A673 (cell line): ENCODE measurements around the gene MVB12B. TPM values are rescaled to one million over a fixed set of nuclear protein-coding genes. Genes with fewer than 3 reads are reported as not detected.

Experiments
- BruUV-seq: library from RNA; stranded (reverse); fragments of 400-500 nt; replicated peaks from 2 replicates; lab custom pipeline; 2021; lab: Mats Ljungman, UMichigan
- CTCF ChIA-PET: fragments of 300-600 bp; sonication (Branson Sonifier 250); formaldehyde crosslinking; loops from one replicate; lab custom pipeline; 2022; ENCODE audit warnings: antibody characterized with exemption; lab: Charles Lee
- POLR2A ChIA-PET: fragments of 300-600 bp; sonication (Branson Sonifier 250); formaldehyde crosslinking; loops from one replicate; lab custom pipeline; 2022; ENCODE audit warnings: antibody characterized with exemption; ENCODE audit not compliant: low non-redundant PET; lab: Charles Lee
- DNase-seq: peaks from one replicate; pipeline ENCODE4 v3.0.0-alpha.2; 2015; ENCODE audit warnings: low spot score
- H3K27ac ChIP-seq: fragments of 200-600 bp; sonication (generic); 2 replicates; pipeline ENCODE4 v1.5.1; 2016; ENCODE audit warnings: mixed run types, low read depth, mild to moderate bottlenecking, mixed read lengths, antibody characterized with exemption, low read length; ENCODE audit not compliant: poor library complexity, severe bottlenecking
- H3K27me3 ChIP-seq: fragments of 200-600 bp; sonication (generic); replicated peaks from 2 replicates; pipeline ENCODE4 v1.6.1; 2017; ENCODE audit warnings: mixed run types, low read depth, mild to moderate bottlenecking, mixed read lengths, antibody characterized with exemption, low read length; ENCODE audit not compliant: insufficient read depth, poor library complexity
- H3K36me3 ChIP-seq: fragments of 200-600 bp; sonication (generic); 2 replicates; pipeline ENCODE4 v1.6.1; 2016; ENCODE audit warnings: mixed run types, mild to moderate bottlenecking, mixed read lengths, antibody characterized with exemption, low read length; ENCODE audit not compliant: insufficient read depth, poor library complexity, severe bottlenecking
- H3K4me1 ChIP-seq: fragments of 200-600 bp; sonication (generic); 2 replicates; pipeline ENCODE4 v1.6.1; 2017; ENCODE audit warnings: mixed run types, mild to moderate bottlenecking, mixed read lengths, antibody characterized with exemption, low read length; ENCODE audit not compliant: insufficient read depth, poor library complexity, severe bottlenecking
- H3K4me3 ChIP-seq: fragments of 200-600 bp; sonication (generic); 2 replicates; pipeline ENCODE4 v1.5.1; 2016; ENCODE audit warnings: low read depth, mixed run types, mild to moderate bottlenecking, mixed read lengths, low read length; ENCODE audit not compliant: poor library complexity, severe bottlenecking
- H3K9me3 ChIP-seq: fragments of 200-600 bp; sonication (generic); 2 replicates; pipeline ENCODE4 v1.6.1; 2016; ENCODE audit warnings: mixed run types, low read depth, mild to moderate bottlenecking, mixed read lengths, antibody characterized with exemption, low read length; ENCODE audit not compliant: poor library complexity, severe bottlenecking
- EZH2 ChIP-seq: fragments of 200-600 bp; sonication (generic); IDR thresholded peaks from 2 replicates; pipeline ENCODE4 v1.6.1; 2017; ENCODE audit warnings: borderline replicate concordance, low read depth, mild to moderate bottlenecking, mixed read lengths, antibody characterized with exemption, low read length; ENCODE audit not compliant: poor library complexity, severe bottlenecking
- intact Hi-C: fragments of 100-400 bp; cut with micrococcal nuclease; formaldehyde crosslinking; loops from one replicate; pipeline ENCODE4 v1.10.0; 2022; ENCODE audit not compliant: unreplicated experiment
- total RNA-seq: library from RNA; stranded (reverse); gene quantifications from 2 replicates; pipeline ENCODE4 v1.2.3, GENCODE V29; 2021
- TF ChIP-seq, protein P1 (sequence below): fragments of 300-800, 200-600 bp; sonication (generic); conservative IDR thresholded peaks from 2 replicates; pipeline ENCODE4 v1.5.1; 2017; ENCODE audit warnings: low read depth, mild to moderate bottlenecking, antibody characterized with exemption, low read length, moderate library complexity, mixed read lengths

Gene MVB12B
- total RNA-seq, 1 experiment from 2014 or later, result 12.3 TPM

DNA sequence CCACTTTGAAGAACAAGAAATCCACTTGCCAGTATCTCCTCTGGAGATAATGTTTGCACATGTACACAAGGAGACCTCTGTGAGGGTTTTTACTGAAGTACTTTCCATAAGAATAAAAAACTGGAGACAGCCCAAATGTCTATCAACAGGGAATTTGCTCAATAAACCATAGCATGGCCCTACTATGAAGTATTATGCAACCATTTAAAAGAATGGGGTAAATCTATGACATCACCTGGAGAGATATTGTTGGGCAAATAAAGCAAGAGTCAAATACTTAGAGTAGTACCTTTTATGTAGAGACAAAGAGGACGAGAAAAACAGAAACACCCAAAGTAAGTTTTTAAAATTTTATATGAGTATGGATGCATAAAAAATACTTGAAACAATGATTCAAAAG lies 23.9 kb upstream of the MVB12B start:
- ChIA-PET POLR2A (no interaction called here), CTCF (interaction anchor here (0.6 to 1.8 kb wide), 3 partner anchors 95 to 189 kb away, joined by 3 to 12 read pairs (median 11); no protein-coding TSS in a partner anchor)
- no peaks in the 10 kb centered on the region for H3K36me3 ChIP-seq
- no peaks in the 10 kb centered on the region for H3K9me3 ChIP-seq
- BruUV-seq, result no TSS peak
- intact Hi-C loops, result loop anchor here (1.0 to 2.0 kb wide), 2 partner anchors 96 to 188 kb away; no protein-coding TSS in a partner anchor
- no peak overlapping the region for H3K27ac ChIP-seq
- no peaks in the 10 kb centered on the region for H3K27me3 ChIP-seq
- TF ChIP-seq, protein P1, sequence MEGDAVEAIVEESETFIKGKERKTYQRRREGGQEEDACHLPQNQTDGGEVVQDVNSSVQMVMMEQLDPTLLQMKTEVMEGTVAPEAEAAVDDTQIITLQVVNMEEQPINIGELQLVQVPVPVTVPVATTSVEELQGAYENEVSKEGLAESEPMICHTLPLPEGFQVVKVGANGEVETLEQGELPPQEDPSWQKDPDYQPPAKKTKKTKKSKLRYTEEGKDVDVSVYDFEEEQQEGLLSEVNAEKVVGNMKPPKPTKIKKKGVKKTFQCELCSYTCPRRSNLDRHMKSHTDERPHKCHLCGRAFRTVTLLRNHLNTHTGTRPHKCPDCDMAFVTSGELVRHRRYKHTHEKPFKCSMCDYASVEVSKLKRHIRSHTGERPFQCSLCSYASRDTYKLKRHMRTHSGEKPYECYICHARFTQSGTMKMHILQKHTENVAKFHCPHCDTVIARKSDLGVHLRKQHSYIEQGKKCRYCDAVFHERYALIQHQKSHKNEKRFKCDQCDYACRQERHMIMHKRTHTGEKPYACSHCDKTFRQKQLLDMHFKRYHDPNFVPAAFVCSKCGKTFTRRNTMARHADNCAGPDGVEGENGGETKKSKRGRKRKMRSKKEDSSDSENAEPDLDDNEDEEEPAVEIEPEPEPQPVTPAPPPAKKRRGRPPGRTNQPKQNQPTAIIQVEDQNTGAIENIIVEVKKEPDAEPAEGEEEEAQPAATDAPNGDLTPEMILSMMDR, result no peak
- TF ChIP-seq EZH2, result no peak
- H3K4me1 ChIP-seq, result no peaks in the 10 kb centered on the region
- DNase-seq, result no peak
- H3K4me3 ChIP-seq, result no peak overlapping the region

DNA sequence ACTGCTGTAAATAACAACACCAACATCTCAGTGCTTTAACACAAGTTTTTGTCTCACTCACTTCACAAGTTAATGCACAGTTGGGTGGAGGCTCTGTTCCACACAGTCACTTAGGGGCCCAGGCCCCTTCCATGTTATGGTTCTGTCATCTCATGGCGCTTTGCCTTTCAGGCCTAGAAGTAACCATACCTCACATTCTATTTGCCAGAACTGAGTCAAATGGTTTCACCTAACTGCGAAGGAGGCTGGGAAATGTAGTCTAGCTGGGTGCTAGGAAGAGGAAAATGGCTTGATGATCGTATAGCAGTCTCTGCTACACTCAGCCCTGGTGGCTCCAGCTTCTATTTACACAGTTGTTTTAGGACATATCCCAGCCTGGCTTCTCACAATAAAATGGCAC lies 23.1 kb upstream of the MVB12B start:
- no peak overlapping the region for H3K27ac ChIP-seq
- no peak overlapping the region for H3K4me3 ChIP-seq
- H3K27me3 ChIP-seq, result no peaks in the 10 kb centered on the region
- no peaks in the 10 kb centered on the region for H3K4me1 ChIP-seq
- DNase-seq, result no peak
- intact Hi-C loops, result loop anchor here (2.0 kb wide), 1 partner anchor 187 kb away; no protein-coding TSS in a partner anchor
- CTCF ChIA-PET, result no interaction called here
- POLR2A ChIA-PET, result no interaction called here
- no peak for TF ChIP-seq EZH2
- TF ChIP-seq, protein P1, result no peak
- BruUV-seq, result no TSS peak
- no peaks in the 10 kb centered on the region for H3K9me3 ChIP-seq
- H3K36me3 ChIP-seq, result no peaks in the 10 kb centered on the region

DNA sequence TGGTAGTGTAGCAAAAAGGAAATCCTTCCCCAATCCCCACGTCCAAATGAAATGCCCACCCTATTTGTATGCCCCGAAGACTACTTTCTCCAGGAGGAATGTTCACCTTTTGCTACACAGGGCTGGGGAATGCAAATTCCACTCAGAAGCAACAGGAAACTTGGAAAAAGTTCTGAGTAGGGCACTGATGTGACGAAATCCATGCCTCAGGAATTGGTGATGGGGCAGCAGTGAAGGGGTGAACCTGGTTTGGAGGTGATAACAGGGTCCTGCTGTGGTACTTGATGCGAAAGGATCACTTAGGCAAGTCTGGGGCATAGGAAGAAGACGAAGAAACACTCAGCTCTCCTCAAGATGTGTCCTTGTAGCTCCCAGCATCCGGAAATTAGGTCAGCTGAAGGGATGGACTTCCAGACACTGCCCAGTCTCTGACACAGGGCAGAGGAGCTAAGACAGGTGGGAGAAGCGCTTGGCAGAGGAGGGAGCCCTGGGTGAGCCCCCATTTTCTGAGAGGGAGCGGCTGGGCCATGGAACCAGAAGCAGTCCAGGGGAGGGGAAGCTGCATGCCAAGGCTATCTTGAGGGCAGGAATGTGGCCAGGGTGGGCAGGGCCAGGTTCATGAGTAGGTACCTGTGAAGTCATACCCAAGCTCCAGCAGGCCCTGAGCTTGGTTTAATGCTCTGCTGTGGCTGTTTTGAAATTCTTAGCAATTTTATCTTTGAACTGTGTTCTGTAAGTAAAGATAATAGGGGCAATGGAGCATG lies 22.2 kb upstream of the MVB12B start:
- no peak overlapping the region for H3K27ac ChIP-seq
- H3K36me3 ChIP-seq, result no peaks in the 10 kb centered on the region
- BruUV-seq, result no TSS peak
- POLR2A ChIA-PET, result no interaction called here
- intact Hi-C loops, result no loop called here
- H3K4me1 ChIP-seq, result no peaks in the 10 kb centered on the region
- H3K4me3 ChIP-seq, result no peak overlapping the region
- H3K9me3 ChIP-seq, result no peaks in the 10 kb centered on the region
- DNase-seq, result no peak
- no peak for TF ChIP-seq EZH2
- TF ChIP-seq, protein P1, result no peak
- CTCF ChIA-PET, result no interaction called here
- H3K27me3 ChIP-seq, result no peaks in the 10 kb centered on the region
